Measurements from ENCODE around the gene PHLPP1.
A peak's percentile ranks its signal among the peaks of the same experiment; 100 is the strongest.

PHLPP1 gene

GRCh38 chr18:62716619-62717168 lies 1.4 kb downstream of the PHLPP1 start:
- Histone ChIP-seq H3K9ac (ENCODE audit: low read length in 5 of 5) (peak overlapping the region in 4 of 5 donors; percentile 60 to 71 (median 66)), H3K27me3 (ENCODE audit: control insufficient read depth in 5 of 5, insufficient read depth in 4 of 5, low read length in 5 of 5) (peaks cover 0 to 3% (median 0%) of the 10 kb centered on the region in 5 donors), H3K36me3 (ENCODE audit: control insufficient read depth in 5 of 5, insufficient read depth in 5 of 5, low read length in 5 of 5) (no peaks in the 10 kb centered on the region), H3K4me1 (ENCODE audit: control insufficient read depth in 5 of 5, insufficient read depth in 5 of 5, low read length in 5 of 5) (peaks cover 7 to 48% (median 33%) of the 10 kb centered on the region in 5 donors), H3K27ac (ENCODE audit: low read depth, low read length) (peak overlapping the region; percentile 58), H3K4me3 (ENCODE audit: low read depth in 1 of 5, low read length in 5 of 5) (peak overlapping the region; percentile 83 to 91 (median 85)), H3K9me3 (ENCODE audit: control insufficient read depth in 5 of 5, low read length in 5 of 5) (no peaks in the 10 kb centered on the region)

DNA sequence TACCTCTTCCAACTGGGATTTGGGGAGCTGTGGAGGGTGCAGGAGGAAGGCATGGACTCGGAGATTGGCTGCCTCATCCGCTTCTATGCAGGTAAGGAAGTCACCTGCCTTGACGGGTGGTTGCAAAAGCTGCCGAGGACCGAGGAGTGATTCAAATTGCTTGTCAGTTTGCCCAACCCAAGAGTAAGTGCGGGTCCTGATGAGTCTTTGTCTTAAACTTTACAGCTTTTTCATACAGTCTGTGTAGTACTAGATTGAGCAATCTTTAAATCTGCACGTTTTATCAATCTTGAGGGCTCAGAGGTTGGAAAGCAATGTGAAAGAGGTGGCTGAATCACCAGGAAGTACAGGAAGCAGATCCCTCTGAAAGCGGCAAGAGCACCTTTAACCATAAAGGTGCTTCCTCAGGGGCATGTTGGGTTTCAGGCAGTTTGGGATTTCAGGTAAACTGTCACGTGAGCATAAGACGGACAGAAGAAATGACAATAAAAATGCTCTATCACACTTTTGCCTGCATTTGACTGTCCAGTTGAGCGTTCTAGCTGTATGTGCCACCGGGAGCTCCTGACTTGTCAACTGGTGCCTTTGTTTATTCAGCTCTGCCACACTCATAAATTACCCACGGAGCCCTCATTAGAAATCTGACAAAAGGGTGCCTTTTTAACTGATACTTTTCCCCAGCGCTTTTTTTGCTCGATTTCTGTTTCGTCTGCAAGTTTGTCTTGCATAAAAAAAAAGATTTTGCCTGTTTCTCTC lies 2.0 kb downstream of the PHLPP1 start:
- no peaks in the 10 kb centered on the region for H3K9me3 ChIP-seq (ENCODE audit: control insufficient read depth in 5 of 5, low read length in 5 of 5)
- no peaks in the 10 kb centered on the region for H3K36me3 ChIP-seq (ENCODE audit: control insufficient read depth in 5 of 5, insufficient read depth in 5 of 5, low read length in 5 of 5)
- peak overlapping the region; percentile 44 to 87 (median 60) for H3K9ac ChIP-seq (ENCODE audit: low read length in 5 of 5)
- H3K4me1 ChIP-seq (ENCODE audit: control insufficient read depth in 5 of 5, insufficient read depth in 5 of 5, low read length in 5 of 5), result peaks cover 7 to 50% (median 36%) of the 10 kb centered on the region in 5 donors
- peaks cover 0 to 3% (median 0%) of the 10 kb centered on the region in 5 donors for H3K27me3 ChIP-seq (ENCODE audit: control insufficient read depth in 5 of 5, insufficient read depth in 4 of 5, low read length in 5 of 5)
- peak overlapping the region; percentile 83 to 91 (median 85) for H3K4me3 ChIP-seq (ENCODE audit: low read depth in 1 of 5, low read length in 5 of 5)
- H3K27ac ChIP-seq (ENCODE audit: low read depth, low read length), result peak overlapping the region; percentile 58

DNA sequence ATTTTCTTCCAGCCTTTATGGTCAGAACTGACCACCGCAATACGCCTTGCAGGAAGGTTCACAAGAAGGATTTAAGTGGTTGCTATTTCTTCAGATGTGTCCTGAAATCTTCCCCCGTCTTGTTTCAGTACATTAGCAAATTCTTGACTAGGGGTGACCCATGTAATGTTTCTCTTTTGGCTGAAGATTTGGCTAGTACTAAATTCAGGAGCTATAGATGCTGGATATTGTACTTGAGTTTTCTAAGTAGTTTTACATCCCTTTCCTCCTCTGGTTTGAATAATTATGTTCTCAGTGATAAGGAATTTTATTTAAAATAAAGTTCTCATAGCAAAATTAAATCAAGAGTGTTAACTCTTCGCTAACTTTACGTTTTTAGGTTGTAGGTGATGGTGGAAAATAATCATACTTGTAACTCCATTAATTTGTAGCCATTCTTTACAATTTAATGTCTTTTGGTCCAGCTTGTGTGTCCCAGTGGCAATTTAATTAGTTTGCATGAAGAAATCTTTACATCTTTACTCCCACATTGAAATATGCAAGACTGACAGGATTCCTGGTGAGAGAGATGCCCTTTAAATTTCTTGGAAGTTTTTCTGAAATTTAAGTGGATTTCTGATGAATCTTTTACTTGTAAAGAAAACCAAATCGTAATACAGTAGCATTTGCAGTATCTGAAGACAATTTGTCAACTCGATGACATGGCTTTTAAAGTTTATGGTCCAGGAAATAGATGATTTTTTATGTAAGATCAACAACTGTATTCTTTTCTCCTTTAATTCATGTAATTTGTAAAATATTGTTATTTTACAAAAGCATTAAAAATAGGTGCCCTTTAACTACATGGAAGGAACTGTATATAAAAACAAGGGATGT lies 2.8 kb downstream of the PHLPP1 start:
- Histone ChIP-seq H3K9ac (ENCODE audit: low read length in 5 of 5) (peak overlapping the region in 4 of 5 donors; percentile 44 to 60 (median 58)), H3K4me1 (ENCODE audit: control insufficient read depth in 5 of 5, insufficient read depth in 5 of 5, low read length in 5 of 5) (peaks cover 7 to 50% (median 36%) of the 10 kb centered on the region in 5 donors), H3K4me3 (ENCODE audit: low read depth in 1 of 5, low read length in 5 of 5) (peak overlapping the region; percentile 83 to 91 (median 85)), H3K27me3 (ENCODE audit: control insufficient read depth in 5 of 5, insufficient read depth in 4 of 5, low read length in 5 of 5) (peaks cover 0 to 3% (median 0%) of the 10 kb centered on the region in 5 donors), H3K9me3 (ENCODE audit: control insufficient read depth in 5 of 5, low read length in 5 of 5) (no peaks in the 10 kb centered on the region), H3K36me3 (ENCODE audit: control insufficient read depth in 5 of 5, insufficient read depth in 5 of 5, low read length in 5 of 5) (no peaks in the 10 kb centered on the region), H3K27ac (ENCODE audit: low read depth, low read length) (peak overlapping the region; percentile 58)

- H3K9me3 ChIP-seq (ENCODE audit: control insufficient read depth in 5 of 5, low read length in 5 of 5), result no peaks in the 10 kb centered on the region
- no peak overlapping the region for H3K4me3 ChIP-seq (ENCODE audit: low read depth in 1 of 5, low read length in 5 of 5)
- H3K27ac ChIP-seq (ENCODE audit: low read depth, low read length), result no peak overlapping the region
- no peaks in the 10 kb centered on the region for H3K36me3 ChIP-seq (ENCODE audit: control insufficient read depth in 5 of 5, insufficient read depth in 5 of 5, low read length in 5 of 5)
- H3K4me1 ChIP-seq (ENCODE audit: control insufficient read depth in 5 of 5, insufficient read depth in 5 of 5, low read length in 5 of 5), result peaks cover 0 to 51% (median 39%) of the 10 kb centered on the region in 5 donors
- H3K27me3 ChIP-seq (ENCODE audit: control insufficient read depth in 5 of 5, insufficient read depth in 4 of 5, low read length in 5 of 5), result peaks cover 0 to under 1% (median 0%) of the 10 kb centered on the region in 5 donors
- no peak overlapping the region for H3K9ac ChIP-seq (ENCODE audit: low read length in 5 of 5)
Observed at GRCh38 chr18:62720048-62720447, 4.7 kb downstream of the PHLPP1 start.

DNA sequence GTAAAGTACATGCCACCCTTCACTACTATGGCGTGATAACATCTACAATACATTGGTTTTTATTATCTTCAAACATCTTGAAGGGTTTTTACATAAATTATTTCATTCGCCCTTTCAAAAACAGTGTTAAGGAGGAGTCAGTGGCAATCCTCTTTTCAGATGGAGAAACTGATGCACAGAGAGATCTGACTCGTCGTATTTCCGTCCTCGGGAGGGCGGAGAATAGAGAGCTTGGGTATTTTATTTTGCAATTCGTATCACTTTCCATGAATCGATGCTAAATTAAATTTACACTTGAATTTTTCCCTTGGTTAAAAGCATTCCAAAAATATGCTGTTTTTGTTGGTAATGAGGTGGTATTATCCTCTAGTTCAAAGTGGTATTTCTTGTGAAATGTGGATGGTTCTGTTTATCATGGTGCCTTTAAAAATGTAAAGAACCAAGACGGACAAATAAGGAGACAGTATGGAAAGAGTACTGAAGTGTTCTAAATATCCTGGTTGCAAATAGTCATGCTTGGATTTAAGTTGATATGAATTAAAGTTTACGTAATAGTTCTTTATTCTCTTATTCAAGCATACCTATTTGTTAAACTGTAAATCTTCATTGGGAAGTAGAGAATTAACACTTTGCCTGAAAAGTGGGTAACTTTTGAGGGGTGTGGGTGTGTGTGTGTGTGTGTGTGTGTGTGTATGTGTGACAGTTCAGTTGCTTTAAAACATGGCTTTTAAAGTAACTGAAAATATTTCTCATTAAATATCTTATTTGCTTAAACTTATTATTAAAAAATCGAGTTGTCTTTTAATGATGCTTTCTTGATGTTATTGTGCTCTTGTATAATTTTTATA lies 5.6 kb downstream of the PHLPP1 start:
- Histone ChIP-seq H3K27me3 (ENCODE audit: control insufficient read depth in 5 of 5, insufficient read depth in 4 of 5, low read length in 5 of 5) (no peaks in the 10 kb centered on the region), H3K9me3 (ENCODE audit: control insufficient read depth in 5 of 5, low read length in 5 of 5) (no peaks in the 10 kb centered on the region), H3K27ac (ENCODE audit: low read depth, low read length) (no peak overlapping the region), H3K4me1 (ENCODE audit: control insufficient read depth in 5 of 5, insufficient read depth in 5 of 5, low read length in 5 of 5) (peaks cover 0 to 50% (median 39%) of the 10 kb centered on the region in 5 donors), H3K4me3 (ENCODE audit: low read depth in 1 of 5, low read length in 5 of 5) (no peak overlapping the region), H3K9ac (ENCODE audit: low read length in 5 of 5) (no peak overlapping the region), H3K36me3 (ENCODE audit: control insufficient read depth in 5 of 5, insufficient read depth in 5 of 5, low read length in 5 of 5) (no peaks in the 10 kb centered on the region)

DNA sequence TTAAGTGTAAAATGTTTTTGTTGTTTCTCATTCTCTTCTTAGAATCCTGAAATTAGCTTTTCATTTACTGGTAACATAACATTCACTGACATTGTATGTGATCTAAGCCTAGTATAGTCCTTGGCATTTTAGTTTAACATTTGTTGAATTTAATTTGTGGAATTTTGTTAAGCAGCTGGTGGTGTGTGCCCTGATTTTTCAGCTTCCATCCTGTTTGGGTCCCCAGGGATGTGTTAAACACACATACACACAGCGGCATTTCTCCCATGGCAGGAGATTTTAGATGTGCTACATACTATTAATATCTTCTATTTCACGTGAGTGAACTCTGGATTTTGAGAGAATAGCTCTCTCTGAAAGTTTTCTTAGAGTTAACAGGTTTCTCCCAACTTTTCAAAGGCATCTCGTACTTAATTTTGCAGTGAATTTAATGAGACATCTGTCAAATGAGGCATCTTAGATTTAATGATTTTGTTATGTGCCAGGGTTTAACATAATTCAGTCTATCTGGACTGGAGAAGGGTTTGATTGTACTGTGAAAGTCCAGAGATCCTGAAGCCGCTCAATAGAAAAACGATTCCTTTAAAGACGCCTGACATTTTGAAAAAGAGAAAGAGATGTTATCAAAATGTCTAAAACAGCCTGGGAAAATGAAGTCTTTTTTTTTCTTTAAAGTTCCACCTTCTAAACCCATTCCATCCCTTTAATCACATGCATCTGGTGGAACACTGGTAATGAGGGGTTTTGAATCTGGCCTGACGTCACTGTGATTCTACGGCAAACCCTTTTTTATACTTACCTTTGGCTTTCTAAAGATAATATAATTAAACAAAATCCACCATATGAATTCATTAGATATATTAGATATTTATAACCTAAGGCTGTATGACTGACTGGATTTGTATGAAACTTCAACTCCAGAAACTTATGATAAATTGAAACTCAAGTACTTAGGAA lies 6.8 kb downstream of the PHLPP1 start:
- Histone ChIP-seq H3K36me3 (ENCODE audit: control insufficient read depth in 5 of 5, insufficient read depth in 5 of 5, low read length in 5 of 5) (no peaks in the 10 kb centered on the region), H3K9ac (ENCODE audit: low read length in 5 of 5) (no peak overlapping the region), H3K4me3 (ENCODE audit: low read depth in 1 of 5, low read length in 5 of 5) (peak overlapping the region in 1 of 5 donors; percentile 18), H3K4me1 (ENCODE audit: control insufficient read depth in 5 of 5, insufficient read depth in 5 of 5, low read length in 5 of 5) (peaks cover 0 to 45% (median 37%) of the 10 kb centered on the region in 5 donors), H3K27ac (ENCODE audit: low read depth, low read length) (no peak overlapping the region), H3K9me3 (ENCODE audit: control insufficient read depth in 5 of 5, low read length in 5 of 5) (no peaks in the 10 kb centered on the region), H3K27me3 (ENCODE audit: control insufficient read depth in 5 of 5, insufficient read depth in 4 of 5, low read length in 5 of 5) (no peaks in the 10 kb centered on the region)

DNA sequence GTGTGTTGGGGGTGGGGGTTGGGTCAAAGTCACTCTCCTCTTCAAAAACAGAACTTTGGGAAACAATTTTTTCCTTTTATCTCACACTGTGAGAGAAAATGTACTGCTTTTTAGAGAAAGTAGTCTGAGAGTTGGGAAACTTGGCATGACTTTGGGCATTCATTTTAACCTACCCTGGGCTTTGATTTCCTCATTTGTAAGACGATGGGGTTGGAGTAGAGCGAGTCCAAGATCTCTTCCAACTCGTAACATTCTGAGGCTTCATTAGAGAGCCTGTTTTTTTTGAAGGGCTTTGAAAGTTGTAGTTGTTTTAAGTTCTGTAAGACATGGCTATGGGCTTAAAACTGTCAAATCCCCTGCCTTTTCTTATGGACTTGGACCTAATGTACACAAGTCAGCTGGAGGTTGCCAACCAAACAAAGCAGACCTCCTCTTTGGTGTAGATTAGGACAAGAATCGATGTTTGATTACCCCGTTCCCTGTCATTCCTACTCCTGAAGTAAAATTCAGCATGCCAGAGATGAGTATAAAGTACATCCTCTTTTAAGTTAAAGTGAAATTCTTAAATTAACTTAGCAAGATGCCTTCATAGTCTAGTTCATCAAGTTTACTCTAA lies 8.4 kb downstream of the PHLPP1 start:
- Histone ChIP-seq H3K9me3 (ENCODE audit: control insufficient read depth in 5 of 5, low read length in 5 of 5) (no peaks in the 10 kb centered on the region), H3K36me3 (ENCODE audit: control insufficient read depth in 5 of 5, insufficient read depth in 5 of 5, low read length in 5 of 5) (no peaks in the 10 kb centered on the region), H3K27ac (ENCODE audit: low read depth, low read length) (peak overlapping the region; percentile 48), H3K4me3 (ENCODE audit: low read depth in 1 of 5, low read length in 5 of 5) (no peak overlapping the region), H3K27me3 (ENCODE audit: control insufficient read depth in 5 of 5, insufficient read depth in 4 of 5, low read length in 5 of 5) (no peaks in the 10 kb centered on the region), H3K4me1 (ENCODE audit: control insufficient read depth in 5 of 5, insufficient read depth in 5 of 5, low read length in 5 of 5) (peaks cover 0 to 29% (median 22%) of the 10 kb centered on the region in 5 donors), H3K9ac (ENCODE audit: low read length in 5 of 5) (peak overlapping the region in 3 of 5 donors; percentile 15 to 64 (median 32))

DNA sequence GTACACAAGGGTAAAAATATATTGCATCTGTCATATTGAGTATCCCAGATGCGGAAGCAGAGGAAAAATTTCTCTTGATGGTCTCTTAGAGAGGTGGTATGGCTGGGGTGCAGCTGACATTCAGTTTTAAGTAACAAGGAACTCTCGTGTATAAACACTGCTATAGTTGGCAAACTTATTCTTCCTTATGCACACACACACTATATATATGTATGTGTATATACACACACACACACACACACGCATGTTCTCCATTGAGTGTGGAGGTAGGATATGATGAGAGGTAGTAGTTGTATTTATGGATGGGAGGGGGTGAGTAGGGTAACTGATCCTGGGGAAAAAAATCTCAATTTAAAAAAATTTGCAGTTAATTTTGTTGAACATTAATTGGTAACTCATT lies 10.6 kb downstream of the PHLPP1 start:
- no peak overlapping the region for H3K27ac ChIP-seq (ENCODE audit: low read depth, low read length)
- no peaks in the 10 kb centered on the region for H3K36me3 ChIP-seq (ENCODE audit: control insufficient read depth in 5 of 5, insufficient read depth in 5 of 5, low read length in 5 of 5)
- H3K4me3 ChIP-seq (ENCODE audit: low read depth in 1 of 5, low read length in 5 of 5), result no peak overlapping the region
- H3K9ac ChIP-seq (ENCODE audit: low read length in 5 of 5), result no peak overlapping the region
- no peaks in the 10 kb centered on the region for H3K9me3 ChIP-seq (ENCODE audit: control insufficient read depth in 5 of 5, low read length in 5 of 5)
- H3K4me1 ChIP-seq (ENCODE audit: control insufficient read depth in 5 of 5, insufficient read depth in 5 of 5, low read length in 5 of 5), result peaks cover 0 to 20% (median 14%) of the 10 kb centered on the region in 5 donors
- H3K27me3 ChIP-seq (ENCODE audit: control insufficient read depth in 5 of 5, insufficient read depth in 4 of 5, low read length in 5 of 5), result no peaks in the 10 kb centered on the region

Data from subcutaneous abdominal adipose tissue (tissue), 5 donors.